AG08396 (cell line): ENCODE results near the gene HFE.

ENCODE experiments used
- DNase-seq: peaks from one replicate; pipeline ENCODE4 v3.0.0; 2012; ENCODE audit warnings: low spot score, mixed read lengths

Gene HFE

GRCh38 chr6:26136321-26136720, 49.1 kb downstream of the HFE start:
- DNase-seq = no peak

GRCh38 chr6:26140254-26140966, 53.2 kb downstream of the HFE start:
- no peak for DNase-seq

GRCh38 chr6:26140967-26141294, 53.7 kb downstream of the HFE start:
- no peak for DNase-seq

- no peak for DNase-seq
These were observed 54.2 kb downstream of the HFE start for GRCh38 chr6:26141378-26141904.

GRCh38 chr6:26142026-26142425, 54.8 kb downstream of the HFE start:
- DNase-seq = no peak
